Measurements from ENCODE around the gene DNAJC17. TPM values are rescaled to one million over a fixed set of nuclear protein-coding genes. Genes with fewer than 3 reads are reported as not detected.

The DNAJC17 gene

Small RNA genes within 50 kb of the gene (small RNA-seq; reads per million reads assigned to genes)
- not detected for gene SUMO2P15 (ENCODE audit: low read depth)

Measured in mesenchymal stem cell (in vitro differentiated cells and primary cell).